GM06990 (cell line): ENCODE measurements around the gene AKAP13.

Experiments
- DNase-seq: peaks from one replicate; pipeline ENCODE4 v3.0.0-alpha.2; 2011; ENCODE audit not compliant: insufficient read length; ENCODE audit errors: extremely low read depth
- H3K27me3 ChIP-seq: replicated peaks from 2 replicates; pipeline ENCODE4 v1.6.0; 2011; ENCODE audit warnings: low read length; ENCODE audit not compliant: control insufficient read depth, insufficient read depth
- H3K36me3 ChIP-seq: 2 replicates; pipeline ENCODE4 v1.5.1; 2011; ENCODE audit warnings: low read length; ENCODE audit not compliant: control insufficient read depth, insufficient read depth
- H3K4me3 ChIP-seq: replicated peaks from 2 replicates; pipeline ENCODE4 v1.5.1; 2011; ENCODE audit warnings: low read depth, mild to moderate bottlenecking, control low read depth, low read length
- CTCF ChIP-seq: IDR thresholded peaks from 2 replicates; pipeline ENCODE4 v1.5.1; 2011; ENCODE audit warnings: low read length, control low read depth, mild to moderate bottlenecking, inconsistent platforms; ENCODE audit not compliant: insufficient read depth, poor library complexity, severe bottlenecking

Gene AKAP13

DNA sequence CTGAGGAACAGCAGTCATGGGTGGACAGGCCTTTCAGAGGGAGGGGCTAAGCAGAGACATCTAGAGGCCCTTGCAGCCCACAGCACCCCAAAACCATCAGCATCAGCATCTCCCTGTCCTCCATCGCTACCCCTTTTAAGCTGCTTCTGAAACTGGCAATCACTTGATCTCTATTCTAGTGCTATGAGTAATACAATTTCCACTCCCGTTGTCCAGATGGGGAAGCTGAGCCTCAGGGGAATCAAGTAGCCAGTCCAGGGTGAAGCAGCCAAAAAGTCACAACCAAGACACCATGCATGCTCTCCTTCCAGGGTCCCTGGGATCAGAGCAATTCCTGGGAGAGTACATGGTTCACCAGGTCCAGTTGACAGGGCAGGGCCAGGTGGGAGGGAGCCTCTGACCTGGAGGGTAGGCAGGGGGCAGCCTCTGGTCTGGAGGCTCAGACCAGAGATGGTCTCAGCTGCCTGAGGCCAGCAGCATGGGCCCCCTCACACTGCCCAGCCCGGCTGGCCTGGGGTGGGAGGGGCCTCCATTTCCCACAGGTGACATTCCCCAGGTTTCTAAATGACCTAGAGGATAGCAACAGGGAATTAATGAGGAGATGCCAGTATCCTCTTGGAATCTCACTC is 384.4 kb downstream of the AKAP13 start:
- peaks cover 1% of the 10 kb centered on the region; the same call in 1 of the 2 replicates for H3K36me3 ChIP-seq

DNA sequence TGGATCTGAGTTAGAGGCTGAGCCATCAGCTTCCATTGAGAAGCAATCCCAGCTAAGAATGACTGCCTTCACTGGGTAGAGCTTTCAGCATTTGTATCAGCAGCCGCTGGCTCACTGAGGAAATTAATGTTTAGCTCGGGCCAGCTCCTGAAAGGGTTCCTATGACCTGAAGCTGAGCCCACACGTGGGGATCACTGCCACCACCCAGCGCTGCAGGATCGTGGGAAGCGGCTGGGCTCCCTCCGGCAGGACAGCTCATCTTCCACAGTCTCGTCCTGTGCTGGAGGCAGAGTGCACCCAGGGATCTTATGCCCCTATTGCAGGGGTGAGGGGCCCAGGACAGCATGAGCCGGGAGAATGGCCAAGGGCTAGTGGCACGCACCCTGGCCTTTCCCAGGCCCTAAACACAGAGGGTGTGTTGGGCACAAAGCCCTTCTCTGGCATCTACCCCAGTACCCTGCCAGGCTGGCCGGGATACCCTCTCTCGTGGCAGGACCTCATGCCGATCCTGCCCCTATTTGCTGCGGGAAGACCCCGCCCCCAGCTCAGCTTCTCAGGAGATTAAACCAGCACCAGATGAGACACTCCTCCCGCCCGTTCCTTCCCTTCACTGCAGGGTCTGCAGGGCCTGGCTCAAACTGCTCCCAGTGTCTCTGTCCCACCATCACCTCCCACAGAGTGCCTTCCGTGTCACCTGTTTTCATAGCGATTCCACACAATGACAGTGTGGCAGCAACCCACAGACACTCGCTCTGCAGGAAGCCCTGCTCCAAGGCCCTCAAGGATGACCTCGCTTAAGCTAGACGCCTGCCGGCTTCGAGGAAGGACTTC is 385.8 kb downstream of the AKAP13 start:
- no peak for DNase-seq
- no peak for TF ChIP-seq CTCF
- H3K36me3 ChIP-seq = peaks cover 1% of the 10 kb centered on the region; the same call in 1 of the 2 replicates
- H3K4me3 ChIP-seq = no peak overlapping the region
- no peaks in the 10 kb centered on the region for H3K27me3 ChIP-seq

More for the DNA sequence above, 384.4 kb downstream of the AKAP13 start:
- no peak for DNase-seq
- Histone ChIP-seq H3K27me3 (no peaks in the 10 kb centered on the region), H3K4me3 (no peak overlapping the region)
- no peak for TF ChIP-seq CTCF

DNA sequence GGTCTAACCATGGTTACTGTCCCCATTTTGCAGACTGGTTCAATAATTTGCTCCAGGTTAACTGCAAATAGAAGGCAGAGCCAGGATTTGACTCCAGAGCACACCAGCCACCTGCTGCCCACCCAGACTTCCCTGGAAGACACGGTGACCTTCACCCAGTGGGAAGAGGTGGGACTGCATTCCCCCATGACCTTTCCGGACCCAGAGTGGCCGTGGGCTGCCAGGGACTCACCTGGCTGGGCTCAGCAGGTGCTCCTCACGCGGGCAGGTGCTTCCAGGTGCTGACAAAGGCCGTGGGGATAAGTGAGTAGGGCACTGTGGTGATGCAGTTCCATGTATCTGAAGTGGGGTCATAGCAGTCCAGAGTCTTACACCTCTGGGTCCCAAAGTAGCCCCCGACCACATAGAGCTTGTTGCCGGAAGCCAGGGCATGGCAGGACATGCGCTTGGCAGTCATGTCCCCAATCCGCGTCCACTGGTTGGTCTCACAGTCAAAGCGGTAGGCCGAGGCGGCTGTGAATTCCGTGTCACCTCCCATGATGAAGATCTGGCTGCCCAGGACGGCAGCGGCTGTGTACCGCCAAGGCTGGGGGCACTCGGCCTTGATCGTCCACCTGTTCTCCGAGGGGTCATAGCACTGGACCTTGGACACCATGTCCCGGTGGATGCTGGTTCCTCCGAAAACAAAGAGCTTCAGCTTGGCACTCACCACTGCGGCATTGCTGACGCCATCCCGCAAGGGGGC is 387.6 kb downstream of the AKAP13 start:
- Histone ChIP-seq H3K4me3 (no peak overlapping the region), H3K27me3 (no peaks in the 10 kb centered on the region), H3K36me3 (peaks cover 1% of the 10 kb centered on the region; the same call in 1 of the 2 replicates)
- DNase-seq = no peak
- TF ChIP-seq CTCF = no peak

DNA sequence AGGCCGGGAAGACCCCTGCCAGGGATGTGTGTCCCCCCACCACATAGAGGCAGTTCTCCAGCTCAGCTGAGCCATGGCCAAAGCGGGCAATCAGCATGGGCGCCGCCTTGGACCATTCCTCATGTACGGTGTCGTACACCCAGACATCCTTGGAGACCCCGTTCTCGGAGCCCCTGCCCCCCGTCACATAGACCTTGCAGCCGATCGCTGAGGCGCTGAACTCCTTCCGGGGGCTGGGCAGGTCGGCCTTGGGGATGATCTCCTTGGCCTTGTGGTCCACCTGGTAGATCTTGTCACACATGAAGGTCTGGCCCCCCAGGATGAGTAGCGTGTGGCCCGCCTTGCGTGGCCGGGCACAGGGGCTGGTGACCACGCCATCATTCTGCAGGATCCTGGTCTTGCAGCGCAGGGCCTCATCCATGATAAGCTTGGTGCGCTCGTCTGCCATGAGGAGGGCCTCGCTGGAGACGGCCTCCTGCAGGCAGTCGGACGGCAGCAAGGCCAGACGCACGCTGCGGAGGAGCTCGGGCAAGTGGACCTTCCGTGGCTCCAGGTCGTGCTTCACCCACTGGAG is 388.3 kb downstream of the AKAP13 start:
- no peak overlapping the region for H3K4me3 ChIP-seq
- no peaks in the 10 kb centered on the region for H3K36me3 ChIP-seq
- TF ChIP-seq CTCF = no peak
- no peak for DNase-seq
- no peaks in the 10 kb centered on the region for H3K27me3 ChIP-seq

DNA sequence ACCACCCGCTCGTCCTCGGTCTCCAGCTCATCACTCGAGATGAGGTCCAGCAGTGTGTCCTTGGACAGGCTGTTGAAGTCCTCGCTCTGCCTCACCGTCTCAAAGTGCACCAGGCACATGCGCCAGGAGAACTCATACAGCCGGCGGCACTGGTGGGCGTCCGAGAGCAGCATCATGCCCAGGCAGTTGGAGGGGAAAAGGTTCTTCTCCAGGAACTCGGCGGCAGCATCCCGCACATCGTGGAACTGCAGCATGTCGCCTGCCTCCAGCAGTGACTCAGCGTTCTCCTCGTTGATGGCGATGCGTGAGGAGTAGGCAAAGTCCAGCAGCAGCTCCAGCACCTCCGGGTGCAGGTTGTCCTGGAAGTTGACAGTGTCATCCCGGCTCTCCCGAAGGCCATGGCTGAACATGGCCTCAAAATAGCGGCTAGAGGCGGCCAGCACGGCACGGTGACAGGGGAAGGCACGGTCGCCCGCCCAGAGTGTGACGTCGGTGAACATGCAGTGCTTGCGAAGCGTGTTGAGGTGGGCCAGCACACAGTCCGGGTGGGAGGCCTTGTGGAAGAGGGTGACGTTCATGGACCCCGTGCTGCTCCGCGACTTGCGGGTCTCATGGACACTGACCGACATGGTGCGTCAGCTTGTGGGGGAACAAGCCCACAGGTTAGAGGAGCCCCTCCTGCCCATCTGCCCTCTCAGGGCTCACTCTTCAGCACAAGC is 388.9 kb downstream of the AKAP13 start:
- no peak overlapping the region for H3K4me3 ChIP-seq
- no peak for DNase-seq
- H3K36me3 ChIP-seq = no peaks in the 10 kb centered on the region
- H3K27me3 ChIP-seq = no peaks in the 10 kb centered on the region
- TF ChIP-seq CTCF = no peak
